Uterus (tissue), 2 donors: Measurements from ENCODE around the gene ANKRD44.

Experiments used
- POLR2A ChIP-seq, 2 donors: fragments of 450-650 bp; IDR thresholded peaks; one replicate each; pipeline ENCODE4 v1.6.1; 2016; ENCODE audit warnings: antibody characterized with exemption in 2 of 2, mild to moderate bottlenecking in 1 of 2, moderate library complexity in 1 of 2
- TF ChIP-seq, protein P1 (sequence below), 4 experiments: fragments of 200-600 bp in 2 of 4; fragments of 450-650 bp in 2 of 4; sonication (generic) in 2 of 4; IDR thresholded peaks; one replicate each; pipeline ENCODE4 v1.5.1; 2016 to 2019; ENCODE audit warnings: antibody characterized with exemption in 4 of 4, mild to moderate bottlenecking in 2 of 4, moderate library complexity in 1 of 4

DNA sequence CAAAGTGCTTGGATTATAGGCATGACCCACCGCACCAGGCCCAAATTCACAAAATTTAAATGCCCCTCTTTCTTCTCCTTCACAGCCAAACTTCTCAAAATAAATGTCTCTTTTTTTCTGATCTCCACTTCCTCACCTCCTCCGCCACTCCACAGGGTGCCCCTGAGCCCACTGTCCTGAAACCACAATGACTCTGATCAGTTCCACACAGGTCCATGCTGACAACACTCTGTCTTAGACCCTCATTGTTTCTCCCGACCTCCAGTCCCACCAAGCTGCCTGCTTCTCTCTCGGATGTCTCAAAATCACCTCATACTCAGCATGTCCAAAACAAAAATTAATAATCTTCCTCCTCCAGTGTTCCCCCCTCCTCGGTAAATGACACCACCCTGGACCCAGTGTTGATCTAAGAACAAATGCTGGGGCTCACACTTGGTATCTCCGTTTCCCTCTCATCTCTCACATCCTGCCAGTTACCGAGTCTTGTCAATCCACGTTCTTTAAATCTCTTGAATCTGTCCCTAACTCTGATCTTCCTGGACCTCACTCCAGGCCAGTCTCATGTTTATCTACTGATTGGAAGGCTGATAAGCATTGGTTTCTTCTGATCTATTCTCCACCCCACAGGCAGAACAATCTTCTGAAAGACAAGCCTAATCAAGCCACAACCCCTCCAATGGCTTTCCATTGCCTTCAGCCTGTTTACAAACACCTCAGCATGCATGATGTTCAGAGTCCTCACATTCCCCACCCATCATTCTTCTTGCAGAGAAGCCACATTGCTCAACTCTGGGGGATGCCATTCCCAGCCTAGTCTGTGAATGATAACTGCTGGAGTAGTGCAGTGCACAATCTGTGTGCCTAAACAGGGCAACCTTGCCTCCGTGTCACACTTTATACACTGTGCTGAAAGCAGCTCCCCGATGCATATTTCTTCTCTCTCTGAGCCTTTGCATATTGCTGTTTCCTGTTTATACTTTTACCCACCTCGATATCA lies 12.4 kb upstream of the ANKRD44 start:
- TF ChIP-seq, protein P1, sequence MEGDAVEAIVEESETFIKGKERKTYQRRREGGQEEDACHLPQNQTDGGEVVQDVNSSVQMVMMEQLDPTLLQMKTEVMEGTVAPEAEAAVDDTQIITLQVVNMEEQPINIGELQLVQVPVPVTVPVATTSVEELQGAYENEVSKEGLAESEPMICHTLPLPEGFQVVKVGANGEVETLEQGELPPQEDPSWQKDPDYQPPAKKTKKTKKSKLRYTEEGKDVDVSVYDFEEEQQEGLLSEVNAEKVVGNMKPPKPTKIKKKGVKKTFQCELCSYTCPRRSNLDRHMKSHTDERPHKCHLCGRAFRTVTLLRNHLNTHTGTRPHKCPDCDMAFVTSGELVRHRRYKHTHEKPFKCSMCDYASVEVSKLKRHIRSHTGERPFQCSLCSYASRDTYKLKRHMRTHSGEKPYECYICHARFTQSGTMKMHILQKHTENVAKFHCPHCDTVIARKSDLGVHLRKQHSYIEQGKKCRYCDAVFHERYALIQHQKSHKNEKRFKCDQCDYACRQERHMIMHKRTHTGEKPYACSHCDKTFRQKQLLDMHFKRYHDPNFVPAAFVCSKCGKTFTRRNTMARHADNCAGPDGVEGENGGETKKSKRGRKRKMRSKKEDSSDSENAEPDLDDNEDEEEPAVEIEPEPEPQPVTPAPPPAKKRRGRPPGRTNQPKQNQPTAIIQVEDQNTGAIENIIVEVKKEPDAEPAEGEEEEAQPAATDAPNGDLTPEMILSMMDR (IDR thresholded peaks at IDR 0.05) = no peak
- no peak for TF ChIP-seq POLR2A (IDR thresholded peaks at IDR 0.05)
